Tibial nerve (tissue), 4 donors: ENCODE data around the gene FSD1L. TPM values are rescaled to one million over a fixed set of nuclear protein-coding genes. Genes with fewer than 3 reads are reported as not detected.

Experiments
- DNase-seq, 2 donors: peaks; one replicate each; pipeline ENCODE4 v3.0.0-alpha.2; 2019; ENCODE audit warnings: low spot score in 2 of 2
- H3K27ac ChIP-seq, 4 donors: fragments of 200-600 bp; sonication (generic) in 3 of 4; one replicate each; pipeline ENCODE4 v1.5.1; 2017 to 2019; ENCODE audit warnings: mild to moderate bottlenecking in 1 of 4
- H3K27me3 ChIP-seq, 2 donors: fragments of 200-600 bp; sonication (generic) in 1 of 2; one replicate each; pipeline versions ENCODE4 v1.5.1 to v1.6.0; 2017 to 2019
- H3K36me3 ChIP-seq, 3 donors: fragments of 200-600 bp; sonication (generic); one replicate each; pipeline ENCODE4 v1.5.1; 2018 to 2019
- H3K4me1 ChIP-seq, 4 donors: fragments of 200-600 bp; sonication (generic) in 3 of 4; one replicate each; pipeline ENCODE4 v1.5.1; 2017 to 2019
- H3K4me3 ChIP-seq, 4 donors: fragments of 200-600 bp; sonication (generic) in 3 of 4; one replicate each; pipeline ENCODE4 v1.5.1; 2017 to 2019; ENCODE audit warnings: mild to moderate bottlenecking in 1 of 4, moderate library complexity in 1 of 4
- H3K9me3 ChIP-seq, 4 donors: fragments of 200-600 bp; sonication (generic) in 3 of 4; one replicate each; pipeline ENCODE4 v1.5.1; 2017 to 2019
- EP300 ChIP-seq, 2 donors: sonication (generic); formaldehyde crosslinking; IDR thresholded peaks; one replicate each; pipeline ENCODE4 v1.6.1; 2017; ENCODE audit warnings: antibody characterized with exemption in 2 of 2, mild to moderate bottlenecking in 1 of 2
- POLR2A ChIP-seq, 2 donors: fragments of 450-650 bp; IDR thresholded peaks; one replicate each; pipeline ENCODE4 v1.6.1; 2017; ENCODE audit warnings: antibody characterized with exemption in 2 of 2, mild to moderate bottlenecking in 2 of 2, moderate library complexity in 2 of 2
- WGBS, 2 donors: methylation state at CpG; one replicate each; pipeline ENCODE4 v1.1.5; 2018; 5-methylcytosine and 5-hydroxymethylcytosine counted together
- total RNA-seq, 4 donors: library from RNA; depleted of rRNA; stranded (reverse); fragments of >200 nt; gene quantifications; one replicate each; pipeline ENCODE4 v1.1.0, GENCODE V29; 2016
- TF ChIP-seq, protein P1 (sequence below), 5 experiments: fragments of 200-600 bp in 3 of 5; fragments of 450-650 bp in 2 of 5; sonication (generic) in 3 of 5; IDR thresholded peaks; one replicate each; pipeline ENCODE4 v1.5.1; 2016 to 2019; ENCODE audit warnings: antibody characterized with exemption in 5 of 5, mild to moderate bottlenecking in 3 of 5, moderate library complexity in 2 of 5

The FSD1L gene
- total RNA-seq, 4 donors from 2014 or later: 2.9 to 13.2 (median 6.0) TPM

GRCh38 chr9:105500108-105500766 is 52.4 kb downstream of the FSD1L start:
- DNase-seq: no peak
- peaks cover 0 to 4% (median 0%) of the 10 kb centered on the region in 4 donors for H3K9me3 ChIP-seq
- H3K4me1 ChIP-seq: peaks cover 0 to 9% (median 0%) of the 10 kb centered on the region in 4 donors
- no peak overlapping the region for H3K4me3 ChIP-seq
- H3K36me3 ChIP-seq: peaks cover 0 to 5% (median 0%) of the 10 kb centered on the region in 3 donors
- WGBS, 2 donors: 63 to 74% methylated on average over 2 of the region's 2 CpGs
- H3K27ac ChIP-seq: no peak overlapping the region
- no peak for TF ChIP-seq POLR2A (IDR thresholded peaks at IDR 0.05)
- no peak for TF ChIP-seq EP300 (IDR thresholded peaks at IDR 0.05)
- TF ChIP-seq, protein P1, sequence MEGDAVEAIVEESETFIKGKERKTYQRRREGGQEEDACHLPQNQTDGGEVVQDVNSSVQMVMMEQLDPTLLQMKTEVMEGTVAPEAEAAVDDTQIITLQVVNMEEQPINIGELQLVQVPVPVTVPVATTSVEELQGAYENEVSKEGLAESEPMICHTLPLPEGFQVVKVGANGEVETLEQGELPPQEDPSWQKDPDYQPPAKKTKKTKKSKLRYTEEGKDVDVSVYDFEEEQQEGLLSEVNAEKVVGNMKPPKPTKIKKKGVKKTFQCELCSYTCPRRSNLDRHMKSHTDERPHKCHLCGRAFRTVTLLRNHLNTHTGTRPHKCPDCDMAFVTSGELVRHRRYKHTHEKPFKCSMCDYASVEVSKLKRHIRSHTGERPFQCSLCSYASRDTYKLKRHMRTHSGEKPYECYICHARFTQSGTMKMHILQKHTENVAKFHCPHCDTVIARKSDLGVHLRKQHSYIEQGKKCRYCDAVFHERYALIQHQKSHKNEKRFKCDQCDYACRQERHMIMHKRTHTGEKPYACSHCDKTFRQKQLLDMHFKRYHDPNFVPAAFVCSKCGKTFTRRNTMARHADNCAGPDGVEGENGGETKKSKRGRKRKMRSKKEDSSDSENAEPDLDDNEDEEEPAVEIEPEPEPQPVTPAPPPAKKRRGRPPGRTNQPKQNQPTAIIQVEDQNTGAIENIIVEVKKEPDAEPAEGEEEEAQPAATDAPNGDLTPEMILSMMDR (IDR thresholded peaks at IDR 0.05): no peak
- H3K27me3 ChIP-seq: no peaks in the 10 kb centered on the region

- H3K9me3 ChIP-seq: no peaks in the 10 kb centered on the region
- H3K27ac ChIP-seq: no peak overlapping the region
- H3K4me3 ChIP-seq: no peak overlapping the region
- TF ChIP-seq POLR2A (IDR thresholded peaks at IDR 0.05): no peak
- no peak for TF ChIP-seq EP300 (IDR thresholded peaks at IDR 0.05)
- TF ChIP-seq, protein P1 (IDR thresholded peaks at IDR 0.05): no peak
- H3K27me3 ChIP-seq: no peaks in the 10 kb centered on the region
- no peaks in the 10 kb centered on the region for H3K36me3 ChIP-seq
- 95 to 100% methylated on average over 4 of the region's 4 CpGs for WGBS, 2 donors
- no peak for DNase-seq
- peaks cover 0 to 7% (median 0%) of the 10 kb centered on the region in 4 donors for H3K4me1 ChIP-seq
These were observed 53.6 kb downstream of the FSD1L start for GRCh38 chr9:105501414-105501813.

- Histone ChIP-seq H3K27me3 (no peaks in the 10 kb centered on the region), H3K27ac (no peak overlapping the region), H3K4me1 (peaks cover 0 to under 1% (median 0%) of the 10 kb centered on the region in 4 donors), H3K4me3 (no peak overlapping the region), H3K9me3 (no peaks in the 10 kb centered on the region), H3K36me3 (peaks cover 0 to 2% (median 0%) of the 10 kb centered on the region in 3 donors)
- DNase-seq: no peak
- TF ChIP-seq, protein P1 (IDR thresholded peaks at IDR 0.05): no peak
- no peak for TF ChIP-seq EP300 (IDR thresholded peaks at IDR 0.05)
- TF ChIP-seq POLR2A (IDR thresholded peaks at IDR 0.05): no peak
- WGBS, 2 donors: 67 to 94% methylated on average over 2 of the region's 2 CpGs
These were observed 54.4 kb downstream of the FSD1L start for GRCh38 chr9:105502276-105502675.

DNA sequence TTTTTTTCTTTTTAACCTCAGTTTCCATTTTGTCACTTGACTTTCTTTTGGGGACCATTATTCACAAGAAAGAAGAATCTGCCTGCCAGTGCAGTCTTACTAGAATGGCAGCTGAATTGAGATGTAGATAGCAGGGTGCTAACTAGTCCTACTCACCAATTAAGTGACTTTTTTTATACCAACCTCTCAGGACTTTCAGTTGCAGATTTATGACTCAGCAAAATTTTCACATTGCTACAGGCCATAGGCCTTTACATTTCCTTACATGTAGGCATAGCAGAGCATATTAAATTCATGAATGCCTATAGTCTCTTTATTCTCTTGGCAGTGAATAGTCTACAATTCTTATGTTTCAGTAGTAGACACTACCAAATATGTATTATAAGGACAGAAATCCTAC is 56.0 kb downstream of the FSD1L start:
- no peak for DNase-seq
- H3K9me3 ChIP-seq: no peaks in the 10 kb centered on the region
- no peak overlapping the region for H3K27ac ChIP-seq
- no peak overlapping the region for H3K4me3 ChIP-seq
- TF ChIP-seq EP300 (IDR thresholded peaks at IDR 0.05) (no peak), POLR2A (IDR thresholded peaks at IDR 0.05) (no peak)
- TF ChIP-seq, protein P1 (IDR thresholded peaks at IDR 0.05): no peak
- peaks cover 0 to 10% (median 0%) of the 10 kb centered on the region in 3 donors for H3K36me3 ChIP-seq
- H3K27me3 ChIP-seq: no peaks in the 10 kb centered on the region
- H3K4me1 ChIP-seq: no peaks in the 10 kb centered on the region

GRCh38 chr9:105507096-105507790 is 59.4 kb downstream of the FSD1L start:
- no peak overlapping the region for H3K4me3 ChIP-seq

More at GRCh38 chr9:105507096-105507790, 59.4 kb downstream of the FSD1L start:
- TF ChIP-seq EP300 (IDR thresholded peaks at IDR 0.05) (no peak), POLR2A (IDR thresholded peaks at IDR 0.05) (no peak)
- TF ChIP-seq, protein P1 (IDR thresholded peaks at IDR 0.05): no peak
- no peak for DNase-seq
- 85 to 90% methylated on average over 4 of the region's 4 CpGs for whole genome bisulfite sequencing, 2 donors
- H3K27ac ChIP-seq: no peak overlapping the region
- no peaks in the 10 kb centered on the region for H3K4me1 ChIP-seq
- no peaks in the 10 kb centered on the region for H3K27me3 ChIP-seq
- H3K9me3 ChIP-seq: no peaks in the 10 kb centered on the region
- peaks cover 0 to 15% (median 0%) of the 10 kb centered on the region in 3 donors for H3K36me3 ChIP-seq
